Loucy (cell line): ENCODE measurements around the gene OR51A4.

ENCODE experiments used
- H2AFZ ChIP-seq: fragments of 200-600 bp; sonication (generic); 2 replicates; pipeline ENCODE4 v1.6.0; 2016; ENCODE audit warnings: antibody characterized with exemption, mild to moderate bottlenecking, low read length, moderate library complexity
- H3F3A ChIP-seq: fragments of 200-600 bp; 2 replicates; pipeline ENCODE4 v1.6.0; 2016; ENCODE audit warnings: antibody characterized with exemption, low read depth, mild to moderate bottlenecking
- H3K27me3 ChIP-seq: fragments of 200-600 bp; sonication (generic); 2 replicates; pipeline ENCODE4 v1.6.1; 2014; ENCODE audit warnings: low read length, mild to moderate bottlenecking; ENCODE audit not compliant: insufficient read depth, poor library complexity, severe bottlenecking
- H3K36me3 ChIP-seq: fragments of 200-600 bp; sonication (generic); 2 replicates; pipeline ENCODE4 v1.6.1; 2016; ENCODE audit warnings: low read length; ENCODE audit not compliant: insufficient read depth
- H3K4me1 ChIP-seq: fragments of 200-600 bp; sonication (generic); 2 replicates; pipeline ENCODE4 v1.5.1; 2014; ENCODE audit warnings: low read length, mild to moderate bottlenecking; ENCODE audit not compliant: insufficient read depth, poor library complexity, severe bottlenecking
- H3K4me2 ChIP-seq: fragments of 200-600 bp; sonication (generic); 2 replicates; pipeline ENCODE4 v1.6.0; 2014; ENCODE audit warnings: antibody characterized with exemption, low read length, low read depth, mild to moderate bottlenecking; ENCODE audit not compliant: poor library complexity, severe bottlenecking
- H3K4me3 ChIP-seq: fragments of 200-600 bp; sonication (generic); 2 replicates; pipeline ENCODE4 v1.5.1; 2014; ENCODE audit warnings: low read length, mild to moderate bottlenecking, mixed read lengths; ENCODE audit not compliant: poor library complexity, severe bottlenecking
- H3K79me2 ChIP-seq: fragments of 200-600 bp; sonication (generic); 2 replicates; pipeline ENCODE4 v1.6.1; 2014; ENCODE audit warnings: low read length; ENCODE audit not compliant: insufficient read depth
- H3K9ac ChIP-seq: fragments of 200-600 bp; sonication (generic); 2 replicates; pipeline ENCODE4 v1.6.0; 2014; ENCODE audit warnings: mild to moderate bottlenecking, low read depth, low read length, moderate library complexity; ENCODE audit not compliant: poor library complexity, severe bottlenecking
- H3K9me2 ChIP-seq: fragments of 200-600 bp; sonication (generic); replicated peaks from 2 replicates; pipeline ENCODE4 v1.6.1; 2016; ENCODE audit warnings: low read depth, low read length, mixed read lengths
- H3K9me3 ChIP-seq: fragments of 200-600 bp; sonication (generic); 2 replicates; pipeline ENCODE4 v1.6.1; 2014; ENCODE audit warnings: mild to moderate bottlenecking, antibody characterized with exemption, low read length, low read depth; ENCODE audit not compliant: insufficient read depth
- H4K20me1 ChIP-seq: fragments of 200-600 bp; sonication (generic); 2 replicates; pipeline ENCODE4 v1.6.0; 2014; ENCODE audit warnings: antibody characterized with exemption, low read length, mild to moderate bottlenecking; ENCODE audit not compliant: insufficient read depth, poor library complexity, severe bottlenecking
- CTCF ChIP-seq: fragments of 200-600 bp; sonication (generic); conservative IDR thresholded peaks from 2 replicates; pipeline ENCODE4 v1.5.1; 2014; ENCODE audit warnings: mild to moderate bottlenecking, antibody characterized with exemption, low read length
- EZH2phosphoT487 ChIP-seq: fragments of 200-600 bp; IDR thresholded peaks from 2 replicates; pipeline ENCODE4 v1.6.1; 2018; ENCODE audit warnings: antibody characterized with exemption, mild to moderate bottlenecking, moderate library complexity, borderline replicate concordance

OR51A4 gene

GRCh38 chr11:4903484-4903883, 43.9 kb downstream of the OR51A4 start, which contains the start of gene OR51A7:
Gene OR51A7, plus strand, starts transcription at chr11:4903783. Its CDS starts 3,587 bp downstream, at chr11:4907370.
- TF ChIP-seq CTCF (no peak), EZH2phosphoT487 (no peak)
- Histone ChIP-seq H4K20me1 (no peaks in the 10 kb centered on the region), H3K9ac (no peak within 1 kb of the TSS), H3K36me3 (no peaks in the 10 kb centered on the region), H3F3A (no peaks in the 10 kb centered on the region), H3K27me3 (no peaks in the 10 kb centered on the region), H3K4me1 (no peaks in the 10 kb centered on the region), H2AFZ (no peak within 1 kb of the TSS), H3K4me3 (no peak within 1 kb of the TSS), H3K4me2 (no peak within 1 kb of the TSS), H3K9me2 (no peaks in the 10 kb centered on the region), H3K9me3 (no peaks in the 10 kb centered on the region), H3K79me2 (no peaks in the 10 kb centered on the region)
